NCI-H128 (cell line): Measurements from ENCODE around the gene DYSF.

Source experiments
- DNase-seq: peaks from one replicate; lab custom pipeline; 2025; ENCODE audit not compliant: unreplicated experiment; lab: John Stamatoyannopoulos, UW

The DYSF gene

DNA sequence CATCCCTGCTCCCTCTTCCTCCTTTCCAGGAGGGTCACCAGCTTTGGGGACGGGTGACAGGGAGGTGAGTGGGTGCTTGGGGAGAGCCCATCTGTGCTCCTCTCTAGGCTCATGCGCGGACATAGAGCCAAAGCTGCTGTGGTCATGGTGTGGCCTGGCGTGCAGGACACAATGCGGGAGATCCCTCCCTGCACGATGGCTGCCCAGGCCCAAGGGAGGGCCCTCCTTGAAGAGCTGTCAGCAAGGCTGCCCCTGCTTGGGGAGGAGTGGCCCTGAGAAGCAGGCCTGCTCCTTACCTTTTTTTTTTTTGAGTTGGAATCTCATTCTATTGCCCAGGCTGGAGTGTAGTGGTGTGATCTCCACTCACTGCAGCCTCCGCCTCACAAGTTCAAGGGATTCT is 111.4 kb downstream of the DYSF start:
- DNase-seq = no peak

DNA sequence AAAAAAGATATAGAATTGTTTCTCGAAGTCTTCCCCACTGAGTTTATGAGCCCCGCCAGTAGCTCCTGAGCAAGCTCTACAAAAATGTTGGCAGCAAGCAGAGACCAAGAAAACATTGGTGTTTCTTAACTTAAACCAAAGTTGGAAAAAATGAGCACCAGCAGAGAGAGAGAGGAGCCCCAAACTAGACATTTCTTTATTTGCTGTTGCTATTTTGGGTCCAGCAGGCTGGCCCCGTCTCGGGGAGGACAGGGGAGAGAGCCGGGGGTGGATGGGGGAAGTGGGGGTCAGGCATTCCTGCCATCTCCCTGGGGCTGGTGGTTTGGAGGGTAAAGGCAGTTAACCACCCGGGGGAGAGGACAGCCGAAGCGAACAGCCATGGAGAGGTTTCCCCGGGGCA is 113.0 kb downstream of the DYSF start:
- DNase-seq = no peak

DNA sequence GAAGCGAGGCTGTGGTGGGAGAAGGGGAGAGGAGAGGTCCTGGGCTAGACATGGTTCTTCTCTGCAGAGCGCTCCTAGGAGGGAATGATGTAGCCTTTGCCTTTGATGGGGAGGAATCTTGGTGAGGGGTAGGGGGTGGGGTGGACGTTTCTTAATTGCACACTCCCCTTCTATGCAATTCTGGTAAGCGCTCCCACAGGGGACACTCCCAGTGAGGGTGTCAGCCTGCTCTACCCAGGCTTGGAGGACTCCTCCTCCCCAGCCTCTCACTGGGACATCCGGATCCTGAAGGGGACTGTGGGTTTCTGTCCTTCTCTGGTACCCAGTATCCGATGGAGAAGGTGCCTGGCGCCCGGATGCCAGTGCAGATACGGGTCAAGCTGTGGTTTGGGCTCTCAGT is 114.3 kb downstream of the DYSF start:
- no peak for DNase-seq

DNA sequence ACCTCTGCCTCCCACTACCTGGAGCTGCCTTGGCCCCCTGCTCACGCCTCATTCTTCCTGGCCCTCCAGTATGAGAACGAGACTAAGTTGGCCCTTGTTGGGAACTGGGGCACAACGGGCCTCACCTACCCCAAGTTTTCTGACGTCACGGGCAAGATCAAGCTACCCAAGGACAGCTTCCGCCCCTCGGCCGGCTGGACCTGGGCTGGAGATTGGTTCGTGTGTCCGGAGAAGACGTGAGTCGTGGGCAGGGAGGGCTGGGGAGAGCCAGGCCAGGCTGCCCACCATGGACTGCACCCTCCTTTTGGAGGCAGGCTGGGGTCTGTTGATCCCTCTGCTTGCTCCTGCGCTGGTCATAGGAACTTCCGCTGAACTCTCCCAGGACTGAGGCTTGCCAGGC is 114.7 kb downstream of the DYSF start:
- DNase-seq = no peak

DNA sequence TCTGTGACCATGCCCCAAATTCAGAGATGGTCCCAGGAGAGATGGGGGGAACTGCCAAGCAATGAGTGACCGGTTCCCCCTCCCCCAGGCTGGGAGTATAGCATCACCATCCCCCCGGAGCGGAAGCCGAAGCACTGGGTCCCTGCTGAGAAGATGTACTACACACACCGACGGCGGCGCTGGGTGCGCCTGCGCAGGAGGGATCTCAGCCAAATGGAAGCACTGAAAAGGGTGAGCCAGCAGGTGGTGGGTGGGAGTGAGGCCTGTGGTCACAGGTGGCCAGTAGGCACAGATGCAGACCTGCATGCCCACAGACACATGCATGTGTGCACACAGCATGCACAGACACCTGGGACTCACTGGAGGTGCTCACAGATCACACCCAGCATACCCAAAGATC is 117.2 kb downstream of the DYSF start:
- DNase-seq = no peak

DNA sequence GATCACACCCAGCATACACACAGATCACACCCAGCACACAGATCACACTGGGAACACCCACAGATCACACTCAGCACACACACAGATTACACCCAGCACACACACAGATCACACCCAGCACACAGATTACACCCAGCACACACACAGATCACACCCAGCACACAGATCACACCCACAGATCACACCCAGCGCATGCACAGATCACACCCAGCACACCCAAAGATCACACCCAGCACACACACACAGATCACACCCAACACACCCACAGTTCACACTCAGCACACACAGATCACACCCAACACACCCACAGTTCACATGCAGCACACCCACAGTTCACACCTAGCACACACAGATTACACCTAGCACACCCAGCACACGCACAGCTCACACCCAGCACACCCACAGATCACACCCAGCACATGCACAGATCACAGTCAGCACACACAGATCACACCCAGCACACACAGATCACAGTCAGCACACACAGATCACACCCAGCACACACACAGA is 117.6 kb downstream of the DYSF start:
- no peak for DNase-seq

DNA sequence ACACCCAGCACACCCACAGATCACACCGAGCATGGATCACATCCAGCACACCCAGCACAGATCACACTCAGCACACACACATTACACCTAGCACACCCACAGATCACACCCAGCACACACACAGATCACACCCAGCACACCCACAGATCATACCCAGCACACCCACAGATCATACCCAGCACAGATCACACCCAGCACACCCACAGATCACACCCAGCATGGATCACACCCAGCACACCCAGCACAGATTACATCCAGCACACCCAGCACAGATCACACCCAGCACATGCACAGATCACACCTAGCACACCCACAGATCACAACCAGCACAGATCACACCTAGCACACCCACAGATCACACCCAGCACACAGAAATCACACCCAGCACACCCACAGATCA is 118.6 kb downstream of the DYSF start:
- no peak for DNase-seq

DNA sequence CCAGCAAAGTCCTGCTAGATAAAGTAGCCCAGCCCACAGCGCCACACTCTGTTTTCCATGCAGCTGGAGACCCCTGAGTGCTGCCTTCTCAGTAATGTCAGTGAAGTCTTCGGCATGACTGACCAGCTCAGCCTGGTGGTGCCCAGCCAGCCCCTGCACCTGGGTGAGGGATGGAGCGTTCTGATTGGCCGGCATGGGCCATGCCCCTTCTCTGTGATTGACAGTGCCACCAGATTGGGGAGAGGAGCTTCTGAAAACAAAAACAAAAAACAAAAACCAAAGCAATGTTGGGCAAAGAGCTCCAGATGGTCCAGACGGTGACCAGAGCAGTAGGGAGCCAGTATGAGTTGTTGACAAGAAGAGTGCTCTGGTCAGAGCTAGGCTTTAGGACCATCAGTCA is 122.6 kb downstream of the DYSF start:
- no peak for DNase-seq

DNA sequence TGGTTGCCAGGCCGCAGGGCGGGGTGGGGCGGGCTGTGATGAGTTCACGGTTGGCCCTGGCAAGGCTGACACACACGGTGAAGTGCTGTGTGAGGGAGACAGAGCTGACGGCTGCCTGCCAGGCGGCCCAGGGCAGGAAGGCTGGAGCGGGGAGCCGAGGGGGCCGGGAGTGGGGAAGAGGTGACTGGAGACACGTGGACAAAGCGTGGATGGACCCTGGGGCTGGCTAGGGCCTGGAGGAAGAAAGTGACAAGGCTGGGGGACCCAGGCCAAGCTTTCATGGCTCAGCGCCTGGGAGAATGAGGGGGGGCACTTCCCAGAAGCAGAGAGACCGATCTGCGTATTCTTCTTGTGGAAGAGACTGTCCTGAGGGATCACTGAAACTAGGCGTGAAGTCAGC is 123.2 kb downstream of the DYSF start:
- DNase-seq = no peak

DNA sequence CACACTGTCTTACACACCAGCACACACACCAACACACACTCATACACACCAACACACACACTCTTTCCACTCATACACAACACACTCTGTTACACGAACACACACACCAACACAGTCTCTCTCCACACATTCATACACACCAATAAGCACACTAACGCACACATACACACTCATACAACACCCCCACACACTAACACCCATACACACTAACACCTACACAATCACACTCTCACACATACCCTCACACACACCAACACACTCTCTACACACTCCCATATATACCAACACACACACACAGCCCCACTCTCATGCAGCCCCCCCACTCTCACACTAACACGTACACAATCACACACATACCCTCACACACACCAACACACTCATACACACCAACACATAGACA is 123.8 kb downstream of the DYSF start:
- DNase-seq = no peak

DNA sequence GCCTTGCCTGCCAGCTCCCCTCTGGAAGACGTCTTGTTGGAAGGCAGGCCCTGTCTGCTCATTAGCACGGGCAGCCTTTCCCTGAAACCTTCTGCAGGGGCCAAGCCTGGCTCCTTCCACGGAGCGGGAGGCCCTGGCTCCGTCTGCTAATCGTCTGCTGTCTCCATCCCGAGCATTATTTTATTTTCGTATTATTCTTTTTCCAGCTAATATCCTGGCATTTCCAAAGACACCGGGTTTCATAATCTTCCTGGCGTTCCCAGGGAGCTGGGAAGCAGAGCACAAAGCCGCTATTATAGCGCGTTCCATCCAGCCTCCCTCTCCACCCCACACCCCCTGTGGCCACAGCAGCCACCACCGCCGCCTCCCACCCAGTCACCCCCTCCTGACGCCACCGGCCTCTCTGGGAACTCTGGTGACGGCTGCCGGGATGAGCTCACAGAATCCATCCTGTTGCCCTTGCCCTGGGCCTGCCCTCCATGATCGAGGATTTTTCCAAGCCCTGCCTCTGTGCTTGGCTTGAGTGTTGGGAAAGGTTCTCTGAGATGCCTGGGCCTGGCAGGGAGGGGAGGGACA is 125.5 kb downstream of the DYSF start:
- no peak for DNase-seq

DNA sequence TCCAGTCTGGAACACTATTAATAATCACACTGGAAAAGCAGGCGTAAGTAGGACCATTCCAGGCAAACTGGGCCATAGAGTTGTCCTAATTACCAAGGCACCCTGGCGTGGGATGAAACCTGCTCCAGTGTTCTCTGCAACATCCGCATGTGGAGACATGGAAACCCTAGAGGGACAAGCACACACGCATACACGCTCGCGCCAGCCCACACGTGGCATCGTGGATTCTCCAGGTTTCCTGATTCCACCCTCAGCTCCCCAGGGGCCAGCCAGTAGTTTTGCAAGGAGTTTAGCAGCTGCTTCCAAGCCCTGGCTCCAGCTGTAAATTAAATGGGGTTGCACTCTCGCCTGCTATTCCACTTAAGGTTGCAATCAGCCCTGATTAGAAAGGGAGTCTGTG is 127.7 kb downstream of the DYSF start:
- DNase-seq = no peak

DNA sequence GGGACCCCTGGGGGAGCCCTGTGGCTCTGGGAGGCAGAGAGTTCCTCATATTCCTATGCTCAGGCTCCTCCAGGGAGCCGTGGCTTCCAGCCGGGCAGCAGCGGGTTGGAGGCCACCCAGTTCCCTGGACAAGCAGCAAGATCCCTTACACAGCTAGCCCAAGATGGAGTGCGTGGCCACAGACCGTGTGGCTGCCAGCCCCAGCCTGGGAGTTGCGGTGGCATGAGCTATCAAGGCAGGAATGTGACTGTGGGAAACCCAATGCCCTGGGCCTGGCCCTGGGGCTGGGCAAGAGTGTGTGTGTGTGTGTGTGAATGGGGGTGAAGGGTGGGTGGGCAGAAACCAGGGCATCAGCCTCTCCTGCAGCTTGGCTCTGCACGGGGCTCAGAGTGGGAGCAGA is 130.5 kb downstream of the DYSF start:
- DNase-seq = no peak

DNA sequence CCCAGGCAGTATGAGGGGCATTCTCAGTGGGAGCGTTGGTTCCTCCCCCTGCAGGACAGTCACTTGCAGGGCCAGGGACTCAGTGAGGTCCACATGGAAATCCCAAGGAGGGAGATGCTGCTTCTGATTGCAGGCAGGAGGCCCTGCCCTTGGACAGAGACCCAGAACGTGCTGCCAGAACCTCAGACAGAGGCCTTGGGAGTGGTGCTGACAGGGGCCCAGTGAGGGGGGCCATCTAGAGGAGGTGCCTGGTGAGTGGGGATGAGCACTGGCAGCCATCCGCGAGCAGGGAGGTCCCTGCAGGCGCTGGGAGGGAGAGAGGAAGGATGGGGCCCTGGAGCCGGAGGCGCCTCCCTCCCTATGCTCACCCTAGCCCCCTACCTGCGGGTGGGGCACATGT is 133.1 kb downstream of the DYSF start:
- no peak for DNase-seq

DNA sequence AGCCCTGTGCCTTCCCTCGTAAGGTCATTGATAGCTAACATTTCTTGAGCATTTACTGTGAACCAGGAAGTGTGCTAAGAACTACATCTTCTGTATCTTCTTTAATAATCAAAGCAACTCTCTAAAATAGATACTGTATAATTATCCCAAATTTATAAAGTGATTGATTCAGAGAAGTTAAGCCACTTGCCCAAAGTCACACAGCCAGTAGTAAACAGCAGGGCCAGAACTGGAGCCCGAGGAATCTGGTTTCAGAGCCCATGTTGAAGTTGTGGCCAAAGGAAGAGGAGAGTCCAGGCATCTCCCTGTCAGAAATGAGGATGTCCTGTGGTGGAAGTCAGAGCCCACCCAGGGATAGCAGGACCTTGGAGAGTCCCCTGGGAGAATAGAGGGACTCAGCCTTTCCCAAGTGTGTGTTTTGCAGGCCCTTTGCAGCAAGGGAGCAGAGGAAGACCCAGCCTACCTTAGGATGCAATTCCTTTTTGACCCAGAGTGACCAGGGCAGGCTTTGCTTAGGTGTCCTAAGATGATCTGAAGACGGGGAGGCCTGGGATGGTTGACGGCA is 134.2 kb downstream of the DYSF start:
- DNase-seq = no peak

DNA sequence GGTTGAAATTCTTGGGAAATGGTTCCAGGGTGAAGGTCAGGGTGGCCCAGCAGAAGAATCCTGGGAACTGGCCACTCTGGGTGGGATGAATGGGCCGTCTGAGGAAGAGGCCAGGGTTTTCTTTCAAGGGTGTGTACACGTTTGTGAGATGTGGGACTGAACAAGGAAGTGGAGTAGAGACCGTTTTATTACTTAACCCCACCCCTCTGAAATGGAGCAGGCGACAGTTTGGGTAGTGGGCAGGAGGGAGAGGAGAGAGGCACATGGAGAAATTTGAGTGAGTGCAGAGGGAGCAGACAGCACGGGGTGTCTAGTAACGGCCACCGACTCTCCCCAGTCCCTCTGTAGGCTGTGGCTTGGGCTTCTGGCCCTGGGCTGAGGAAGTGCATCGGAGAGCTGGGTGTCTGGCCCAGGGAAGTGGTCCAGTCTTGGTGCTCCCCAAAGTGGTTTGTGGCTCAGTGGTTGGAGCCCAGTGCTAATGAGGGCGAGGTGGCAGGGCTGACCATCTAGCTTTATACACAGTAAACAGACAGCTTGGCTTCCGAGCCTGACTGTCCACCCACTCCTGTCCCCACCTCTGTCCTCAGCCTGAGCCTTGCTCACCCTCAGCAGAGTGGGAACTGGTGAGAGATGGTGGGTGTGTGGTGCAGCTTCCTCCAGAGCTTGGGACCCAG is 135.3 kb downstream of the DYSF start:
- DNase-seq = no peak

DNA sequence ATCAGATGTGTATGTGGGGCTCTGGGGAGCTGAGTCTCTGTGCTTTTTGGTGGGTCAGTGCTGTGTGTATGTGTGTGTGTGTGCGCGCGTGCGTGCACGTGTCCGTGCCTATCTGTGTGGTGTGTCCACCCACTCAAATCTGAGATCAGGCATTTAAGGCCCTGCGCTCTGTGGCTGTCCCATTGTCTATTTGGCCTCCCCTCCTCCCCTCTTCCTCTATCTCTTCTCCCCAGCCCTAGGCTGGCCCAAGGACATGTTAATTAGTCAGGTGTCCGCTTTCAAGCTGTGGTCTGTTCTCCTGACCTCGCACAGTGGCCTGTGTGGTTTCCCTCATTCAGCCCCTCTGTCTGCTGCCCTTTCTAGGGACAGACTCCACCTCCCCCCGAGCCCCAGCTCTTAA is 136.4 kb downstream of the DYSF start:
- no peak for DNase-seq

DNA sequence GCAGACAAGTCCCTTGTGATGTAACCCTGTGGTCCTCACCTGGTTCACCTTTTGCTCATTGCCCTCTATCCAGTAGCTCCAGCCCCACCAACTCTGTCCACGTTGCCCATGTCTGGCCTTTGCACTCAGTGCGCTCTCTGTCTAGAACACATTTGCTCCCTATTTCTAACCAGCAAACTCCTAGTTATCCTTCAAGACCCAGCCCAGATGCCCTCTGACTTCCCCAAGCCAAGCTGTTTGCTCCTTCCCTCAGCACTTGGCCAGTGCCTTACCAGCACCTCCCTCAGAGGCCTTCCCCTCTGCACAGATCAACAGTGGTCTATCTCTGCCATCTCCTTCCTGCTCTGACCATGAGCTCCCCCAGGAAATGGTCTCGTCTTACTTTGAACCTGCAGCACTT is 137.7 kb downstream of the DYSF start:
- no peak for DNase-seq

DNA sequence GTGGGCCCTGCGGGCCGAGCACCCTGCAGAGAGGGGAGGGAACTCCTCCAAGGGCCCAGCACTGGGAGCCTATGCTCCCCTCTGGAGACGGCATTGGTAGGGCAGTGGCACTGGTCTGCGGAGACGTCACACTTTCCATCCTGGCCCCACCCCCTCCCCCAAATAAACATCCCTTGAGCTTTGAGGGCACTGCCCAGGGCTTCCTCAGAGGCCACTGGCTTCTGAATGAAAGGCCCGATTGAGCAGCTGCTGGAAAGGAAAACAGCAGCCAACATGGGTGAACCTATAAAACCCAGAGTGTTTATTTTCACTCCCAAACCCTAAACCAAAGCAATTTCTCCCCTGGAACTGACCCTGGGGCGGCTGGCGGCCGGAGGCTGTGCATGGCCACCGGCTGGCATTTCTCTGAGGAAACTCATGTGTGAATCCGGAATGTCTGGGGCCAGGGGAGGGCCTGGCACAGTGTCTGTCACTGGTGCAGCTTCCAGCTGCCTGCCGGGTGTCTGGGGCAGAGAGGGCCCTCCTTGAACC is 138.9 kb downstream of the DYSF start:
- DNase-seq = no peak

DNA sequence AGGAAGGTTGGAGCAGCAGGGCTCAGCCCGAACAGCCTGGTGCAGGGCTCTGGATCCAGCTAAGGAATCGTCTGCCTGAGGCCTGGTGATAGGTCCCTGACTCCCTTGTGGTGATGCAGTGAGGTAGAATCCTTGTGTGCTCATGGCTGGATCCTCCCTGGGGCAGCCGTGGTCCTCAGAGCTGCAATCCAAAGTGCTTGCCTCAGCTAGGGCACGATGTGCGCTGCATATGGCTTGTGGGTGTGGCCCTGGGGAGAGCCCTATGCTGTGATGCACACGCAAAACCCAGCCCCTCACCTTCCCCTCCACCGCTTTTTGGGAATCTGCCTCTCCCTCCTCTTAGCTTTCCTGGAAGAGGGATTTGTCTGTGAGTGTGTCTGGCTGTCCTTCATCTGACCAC is 142.2 kb downstream of the DYSF start:
- DNase-seq = no peak

DNA sequence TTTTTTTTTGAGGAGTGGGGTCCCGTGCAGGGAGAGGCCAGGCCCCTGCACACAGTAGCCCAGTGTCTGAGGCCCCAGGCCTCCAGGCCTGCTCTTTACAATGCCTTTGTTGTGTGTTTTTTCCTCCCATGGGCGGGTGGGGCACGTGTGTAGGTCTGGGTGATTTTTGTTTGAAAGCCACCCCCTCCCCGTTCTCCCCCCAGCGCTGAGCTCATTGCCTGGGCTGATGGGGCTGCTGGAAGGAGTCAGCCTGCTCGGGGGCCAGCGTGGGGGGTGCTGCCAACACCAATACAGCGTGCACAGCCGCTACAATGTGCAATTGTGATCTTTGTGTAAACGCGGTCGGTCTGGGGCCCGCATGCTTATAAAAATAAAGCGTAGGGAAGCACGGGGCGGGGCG is 142.7 kb downstream of the DYSF start:
- DNase-seq = no peak

DNA sequence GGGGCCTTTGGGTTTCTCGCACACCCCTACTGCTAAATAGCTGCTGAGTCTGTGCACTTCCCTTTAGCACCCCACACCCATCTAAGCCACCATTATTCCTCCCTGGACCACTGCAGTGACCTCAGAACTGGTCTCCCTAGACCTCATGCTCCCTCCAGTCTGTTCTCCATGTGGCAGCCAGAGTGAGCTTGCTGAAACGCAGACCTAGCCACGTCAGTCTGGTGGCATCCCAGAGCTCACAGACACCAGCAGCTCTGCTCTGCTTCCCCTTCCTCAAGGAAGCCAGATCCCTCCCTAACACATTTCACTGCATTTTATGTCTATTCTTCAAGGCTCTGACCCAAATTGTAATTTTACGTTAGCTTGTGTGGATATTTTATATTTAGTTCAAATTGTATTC is 144.4 kb downstream of the DYSF start:
- no peak for DNase-seq

DNA sequence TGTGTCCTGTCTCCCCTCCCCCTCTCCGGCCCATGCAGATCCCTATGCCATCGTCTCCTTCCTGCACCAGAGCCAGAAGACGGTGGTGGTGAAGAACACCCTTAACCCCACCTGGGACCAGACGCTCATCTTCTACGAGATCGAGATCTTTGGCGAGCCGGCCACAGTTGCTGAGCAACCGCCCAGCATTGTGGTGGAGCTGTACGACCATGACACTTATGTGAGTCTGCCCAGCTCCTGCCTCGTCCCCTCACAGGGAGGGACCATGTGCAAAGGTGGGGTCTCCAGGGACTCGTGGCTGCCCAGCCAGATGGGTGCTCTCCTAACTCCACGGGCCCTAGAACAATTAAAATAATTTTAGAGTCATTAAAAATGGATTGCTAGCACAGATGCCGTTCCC is 145.2 kb downstream of the DYSF start:
- no peak for DNase-seq
